ENCODE data around the gene SYNCRIP. TPM values are rescaled to one million over a fixed set of nuclear protein-coding genes. Genes with fewer than 3 reads are reported as not detected.
"Not testable (repeated sequence)": the region's sequence is repeated elsewhere in the genome, so short reads cannot be mapped to it uniquely, and the experiment has no call there.

The SYNCRIP gene
- total RNA-seq, 1 donor from 2014 or later = 136 TPM

- Histone ChIP-seq H3K4me2 (ENCODE audit: low read length) (peak overlapping the region; percentile 93), H3K4me1 (ENCODE audit: insufficient read depth, low read length) (peaks cover 9% of the 10 kb centered on the region), H3K27ac (ENCODE audit: low read depth, low read length) (no peak overlapping the region), H3K79me2 (ENCODE audit: insufficient read depth, low read length) (peaks cover 59% of the 10 kb centered on the region), H2AFZ (ENCODE audit: low read depth, low read length) (no peak overlapping the region), H4K20me1 (ENCODE audit: insufficient read depth, low read length) (peaks cover 36% of the 10 kb centered on the region), H3K27me3 (ENCODE audit: insufficient read depth, low read length) (no peaks in the 10 kb centered on the region), H3K9ac (ENCODE audit: low read length) (no peak overlapping the region), H3K9me3 (ENCODE audit: insufficient read depth, low read depth, low read length) (no peaks in the 10 kb centered on the region), H3K36me3 (ENCODE audit: insufficient read depth, low read length) (no peaks in the 10 kb centered on the region), H3K4me3 (ENCODE audit: insufficient read depth, low read depth, low read length) (peak overlapping the region; percentile 77)
- H3K27ac Mint-ChIP-seq (ENCODE audit: unreplicated experiment) = peak overlapping the region; percentile 10
- no peak for DNase-seq (ENCODE audit: low read depth)
- H3K27me3 Mint-ChIP-seq (ENCODE audit: low read depth, unreplicated experiment) = no peaks in the 10 kb centered on the region
- no peak for FAIRE-seq
- TF ChIP-seq, protein P1, sequence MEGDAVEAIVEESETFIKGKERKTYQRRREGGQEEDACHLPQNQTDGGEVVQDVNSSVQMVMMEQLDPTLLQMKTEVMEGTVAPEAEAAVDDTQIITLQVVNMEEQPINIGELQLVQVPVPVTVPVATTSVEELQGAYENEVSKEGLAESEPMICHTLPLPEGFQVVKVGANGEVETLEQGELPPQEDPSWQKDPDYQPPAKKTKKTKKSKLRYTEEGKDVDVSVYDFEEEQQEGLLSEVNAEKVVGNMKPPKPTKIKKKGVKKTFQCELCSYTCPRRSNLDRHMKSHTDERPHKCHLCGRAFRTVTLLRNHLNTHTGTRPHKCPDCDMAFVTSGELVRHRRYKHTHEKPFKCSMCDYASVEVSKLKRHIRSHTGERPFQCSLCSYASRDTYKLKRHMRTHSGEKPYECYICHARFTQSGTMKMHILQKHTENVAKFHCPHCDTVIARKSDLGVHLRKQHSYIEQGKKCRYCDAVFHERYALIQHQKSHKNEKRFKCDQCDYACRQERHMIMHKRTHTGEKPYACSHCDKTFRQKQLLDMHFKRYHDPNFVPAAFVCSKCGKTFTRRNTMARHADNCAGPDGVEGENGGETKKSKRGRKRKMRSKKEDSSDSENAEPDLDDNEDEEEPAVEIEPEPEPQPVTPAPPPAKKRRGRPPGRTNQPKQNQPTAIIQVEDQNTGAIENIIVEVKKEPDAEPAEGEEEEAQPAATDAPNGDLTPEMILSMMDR (IDR thresholded peaks at IDR 0.05; ENCODE audit: insufficient read depth, low read depth, low read length) = no peak
- no peak for TF ChIP-seq EZH2 (IDR thresholded peaks at IDR 0.05; ENCODE audit: insufficient read depth, low read length)
- no peaks in the 10 kb centered on the region for H3K9me3 Mint-ChIP-seq (ENCODE audit: unreplicated experiment)
- H3K4me1 Mint-ChIP-seq (ENCODE audit: low read depth, unreplicated experiment) = peaks cover 12% of the 10 kb centered on the region
- H3K36me3 Mint-ChIP-seq (ENCODE audit: low read depth, unreplicated experiment) = peaks cover 6% of the 10 kb centered on the region
- H3K4me3 Mint-ChIP-seq (ENCODE audit: unreplicated experiment) = peak overlapping the region; percentile 91
These were observed 50.7 kb downstream of the SYNCRIP start for GRCh38 chr6:85592033-85592432.

DNA sequence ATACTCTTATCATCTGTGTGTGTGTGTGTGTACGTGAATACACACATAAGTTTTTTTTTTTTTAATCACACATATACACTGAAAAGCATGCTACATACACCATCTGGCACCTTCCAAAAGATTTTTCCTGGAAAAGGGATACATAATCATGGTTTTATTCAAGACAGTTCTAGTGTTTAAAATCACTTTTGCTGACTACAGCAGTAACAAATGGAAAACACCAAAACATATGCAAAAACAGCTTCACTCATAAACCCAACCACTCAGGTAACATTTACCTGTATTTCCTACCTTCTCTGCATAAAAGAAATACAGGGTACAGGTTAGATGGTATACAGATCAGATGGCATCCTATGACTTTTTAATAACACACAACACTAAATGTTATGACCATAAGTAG lies 51.5 kb downstream of the SYNCRIP start:
- H3K27me3 ChIP-seq (ENCODE audit: insufficient read depth, low read length) = no peaks in the 10 kb centered on the region
- peaks cover 67% of the 10 kb centered on the region for H3K79me2 ChIP-seq (ENCODE audit: insufficient read depth, low read length)
- TF ChIP-seq EZH2 (IDR thresholded peaks at IDR 0.05; ENCODE audit: insufficient read depth, low read length) = no peak
- TF ChIP-seq, protein P1 (IDR thresholded peaks at IDR 0.05; ENCODE audit: insufficient read depth, low read depth, low read length) = no peak
- peaks cover 12% of the 10 kb centered on the region for H3K4me1 Mint-ChIP-seq (ENCODE audit: low read depth, unreplicated experiment)
- no peaks in the 10 kb centered on the region for H3K9me3 Mint-ChIP-seq (ENCODE audit: unreplicated experiment)
- H3K9ac ChIP-seq (ENCODE audit: low read length) = no peak overlapping the region
- peaks cover 6% of the 10 kb centered on the region for H3K36me3 Mint-ChIP-seq (ENCODE audit: low read depth, unreplicated experiment)
- peak overlapping the region; percentile 62 for H3K4me3 Mint-ChIP-seq (ENCODE audit: unreplicated experiment)
- H4K20me1 ChIP-seq (ENCODE audit: insufficient read depth, low read length) = peaks cover 43% of the 10 kb centered on the region
- H3K27ac ChIP-seq (ENCODE audit: low read depth, low read length) = no peak overlapping the region
- H3K27me3 Mint-ChIP-seq (ENCODE audit: low read depth, unreplicated experiment) = no peaks in the 10 kb centered on the region
- FAIRE-seq (no peak), DNase-seq (ENCODE audit: low read depth) (no peak)
- H3K9me3 ChIP-seq (ENCODE audit: insufficient read depth, low read depth, low read length) = no peaks in the 10 kb centered on the region
- H2AFZ ChIP-seq (ENCODE audit: low read depth, low read length) = no peak overlapping the region
- H3K4me2 ChIP-seq (ENCODE audit: low read length) = no peak overlapping the region
- H3K4me3 ChIP-seq (ENCODE audit: insufficient read depth, low read depth, low read length) = no peak overlapping the region
- H3K4me1 ChIP-seq (ENCODE audit: insufficient read depth, low read length) = peaks cover 9% of the 10 kb centered on the region
- no peak overlapping the region for H3K27ac Mint-ChIP-seq (ENCODE audit: unreplicated experiment)
- H3K36me3 ChIP-seq (ENCODE audit: insufficient read depth, low read length) = no peaks in the 10 kb centered on the region

GRCh38 chr6:85585741-85586140 lies 56.9 kb downstream of the SYNCRIP start:
- H3K27me3 ChIP-seq (ENCODE audit: insufficient read depth, low read length) = no peaks in the 10 kb centered on the region
- H3K4me3 ChIP-seq (ENCODE audit: insufficient read depth, low read depth, low read length) = no peak overlapping the region
- no peaks in the 10 kb centered on the region for H3K9me3 ChIP-seq (ENCODE audit: insufficient read depth, low read depth, low read length)
- peaks cover 94% of the 10 kb centered on the region for H3K79me2 ChIP-seq (ENCODE audit: insufficient read depth, low read length)
- Mint-ChIP-seq H3K4me3 (ENCODE audit: unreplicated experiment) (no peak overlapping the region), H3K27me3 (ENCODE audit: low read depth, unreplicated experiment) (no peaks in the 10 kb centered on the region), H3K27ac (ENCODE audit: unreplicated experiment) (no peak overlapping the region), H3K4me1 (ENCODE audit: low read depth, unreplicated experiment) (no peaks in the 10 kb centered on the region), H3K36me3 (ENCODE audit: low read depth, unreplicated experiment) (peaks cover 30% of the 10 kb centered on the region), H3K9me3 (ENCODE audit: unreplicated experiment) (peaks cover 15% of the 10 kb centered on the region)
- no peak overlapping the region for H3K27ac ChIP-seq (ENCODE audit: low read depth, low read length)
- H3K4me1 ChIP-seq (ENCODE audit: insufficient read depth, low read length) = peaks cover 4% of the 10 kb centered on the region
- no peak for TF ChIP-seq EZH2 (IDR thresholded peaks at IDR 0.05; ENCODE audit: insufficient read depth, low read length)
- TF ChIP-seq, protein P1 (IDR thresholded peaks at IDR 0.05; ENCODE audit: insufficient read depth, low read depth, low read length) = no peak
- no peaks in the 10 kb centered on the region for H3K36me3 ChIP-seq (ENCODE audit: insufficient read depth, low read length)
- DNase-seq (ENCODE audit: low read depth) (no peak), FAIRE-seq (no peak)
- no peak overlapping the region for H2AFZ ChIP-seq (ENCODE audit: low read depth, low read length)
- H3K4me2 ChIP-seq (ENCODE audit: low read length) = no peak overlapping the region
- H3K9ac ChIP-seq (ENCODE audit: low read length) = no peak overlapping the region
- H4K20me1 ChIP-seq (ENCODE audit: insufficient read depth, low read length) = peaks cover 55% of the 10 kb centered on the region

DNA sequence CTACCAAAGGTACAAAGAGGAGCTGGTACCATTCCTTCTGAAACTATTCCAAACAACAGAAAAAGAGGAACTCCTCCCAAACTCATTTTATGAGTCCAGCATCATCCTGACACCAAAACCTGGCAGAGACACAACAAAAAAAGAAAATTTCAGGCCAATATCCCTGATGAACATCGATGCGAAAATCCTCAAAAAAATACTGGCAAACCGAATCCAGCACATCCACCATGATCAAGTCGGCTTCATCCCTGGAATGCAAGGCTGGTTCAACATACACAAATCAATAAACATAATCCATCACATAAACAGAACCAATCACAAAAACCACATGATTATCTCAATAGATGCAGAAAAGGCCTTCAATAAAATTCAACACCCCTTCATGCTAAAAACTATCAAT lies 59.9 kb downstream of the SYNCRIP start:
- not testable (repeated sequence) for FAIRE-seq; H3K4me2 ChIP-seq (ENCODE audit: low read length); H3K4me3 ChIP-seq (ENCODE audit: insufficient read depth, low read depth, low read length); H3K27ac ChIP-seq (ENCODE audit: low read depth, low read length); H3K27me3 ChIP-seq (ENCODE audit: insufficient read depth, low read length); H3K9me3 ChIP-seq (ENCODE audit: insufficient read depth, low read depth, low read length); H3K27ac Mint-ChIP-seq (ENCODE audit: unreplicated experiment); H3K4me3 Mint-ChIP-seq (ENCODE audit: unreplicated experiment); H3K27me3 Mint-ChIP-seq (ENCODE audit: low read depth, unreplicated experiment); H2AFZ ChIP-seq (ENCODE audit: low read depth, low read length); DNase-seq (ENCODE audit: low read depth); H3K36me3 ChIP-seq (ENCODE audit: insufficient read depth, low read length); H3K9ac ChIP-seq (ENCODE audit: low read length)
- H3K4me1 Mint-ChIP-seq (ENCODE audit: low read depth, unreplicated experiment) = peaks cover 14% of the 10 kb centered on the region
- H3K79me2 ChIP-seq (ENCODE audit: insufficient read depth, low read length) = peaks cover 95% of the 10 kb centered on the region
- H3K36me3 Mint-ChIP-seq (ENCODE audit: low read depth, unreplicated experiment) = peaks cover 25% of the 10 kb centered on the region
- peaks cover 61% of the 10 kb centered on the region for H4K20me1 ChIP-seq (ENCODE audit: insufficient read depth, low read length)
- peaks cover 11% of the 10 kb centered on the region for H3K4me1 ChIP-seq (ENCODE audit: insufficient read depth, low read length)
- peaks cover 15% of the 10 kb centered on the region for H3K9me3 Mint-ChIP-seq (ENCODE audit: unreplicated experiment)
